Panc1 (cell line): ENCODE measurements around the gene MAP7. TPM values are rescaled to one million over a fixed set of nuclear protein-coding genes. Genes with fewer than 3 reads are reported as not detected.

Experiments used
- ATAC-seq: fragments of 200-7000 bp; cut with Tn5 transposase; 2 replicates; pipeline ENCODE4 v1.9.1; 2020; ENCODE audit warnings: mild to moderate bottlenecking, moderate library complexity
- BruUV-seq: library from RNA; stranded (reverse); fragments of 400-500 nt; replicated peaks from 2 replicates; lab custom pipeline; 2021; lab: Mats Ljungman, UMichigan
- CTCF ChIA-PET: fragments of 300-600 bp; sonication (Branson Sonifier 250); formaldehyde crosslinking; loops from one replicate; lab custom pipeline; 2022; ENCODE audit warnings: antibody characterized with exemption; lab: Charles Lee
- POLR2A ChIA-PET: fragments of 300-600 bp; sonication (Branson Sonifier 250); formaldehyde crosslinking; loops from one replicate; lab custom pipeline; 2022; ENCODE audit warnings: antibody characterized with exemption; lab: Charles Lee
- DNase-seq: peaks from one replicate; pipeline ENCODE4 v3.0.0-alpha.2; 2010; ENCODE audit warnings: low read depth, low spot score
- H3K27ac ChIP-seq: 2 replicates; pipeline ENCODE4 v1.5.1; 2011; ENCODE audit warnings: mild to moderate bottlenecking, low read length, inconsistent platforms
- H3K27me3 ChIP-seq: fragments of 200-500 bp; sonication (Bioruptor generic); 2 replicates; pipeline ENCODE4 v1.6.0; 2014; ENCODE audit warnings: low read length, inconsistent platforms; ENCODE audit not compliant: control insufficient read depth, insufficient read depth
- H3K36me3 ChIP-seq: fragments of 200-500 bp; sonication (Bioruptor generic); 2 replicates; pipeline ENCODE4 v1.5.1; 2014; ENCODE audit warnings: inconsistent platforms, mild to moderate bottlenecking, low read length, moderate library complexity; ENCODE audit not compliant: control insufficient read depth, insufficient read depth
- H3K4me1 ChIP-seq: 2 replicates; pipeline ENCODE4 v1.5.1; 2011; ENCODE audit warnings: inconsistent platforms, mild to moderate bottlenecking, low read length, moderate library complexity; ENCODE audit not compliant: control insufficient read depth, insufficient read depth
- H3K4me3 ChIP-seq, 2 experiments: 2 replicates each; pipeline ENCODE4 v1.5.1; 2011 to 2012; ENCODE audit warnings: low read depth in 2 of 2, low read length in 2 of 2, mild to moderate bottlenecking in 2 of 2, inconsistent platforms in 1 of 2, moderate library complexity in 1 of 2
- H3K9me3 ChIP-seq: fragments of 200-500 bp; sonication (Bioruptor generic); 2 replicates; pipeline ENCODE4 v1.5.1; 2014; ENCODE audit warnings: low read depth, mild to moderate bottlenecking, inconsistent platforms, low read length, moderate library complexity; ENCODE audit not compliant: control insufficient read depth, insufficient read depth
- CTCF ChIP-seq: fragments of 450-650 bp; IDR thresholded peaks from 2 replicates; pipeline ENCODE4 v1.5.1; 2017; ENCODE audit warnings: mild to moderate bottlenecking
- POLR2AphosphoS5 ChIP-seq: IDR thresholded peaks from 2 replicates; pipeline ENCODE4 v1.6.1; 2012; ENCODE audit warnings: mild to moderate bottlenecking, low read depth, low read length, moderate library complexity
- REST ChIP-seq, 2 experiments: IDR thresholded peaks; 2 replicates each; pipeline ENCODE4 v1.6.1; 2011 to 2012; ENCODE audit warnings: low read depth in 2 of 2, control low read depth in 1 of 2, low read length in 1 of 2, mild to moderate bottlenecking in 1 of 2, moderate library complexity in 1 of 2; ENCODE audit not compliant: insufficient read depth in 1 of 2
- TCF7L2 ChIP-seq: IDR thresholded peaks from 2 replicates; pipeline ENCODE4 v1.6.1; 2011; ENCODE audit warnings: mild to moderate bottlenecking, low read depth, low read length, inconsistent platforms
- in situ Hi-C: cut with HindIII; loops from 2 replicates; pipeline ENCODE4 v1.10.0; 2016; ENCODE audit warnings: low sequenced_read_pairs, low pct_unique_long_range_greater_than_20kb
- intact Hi-C: fragments of 100-400 bp; cut with micrococcal nuclease; formaldehyde crosslinking; loops from one replicate; pipeline ENCODE4 v1.10.0; 2022; ENCODE audit not compliant: unreplicated experiment
- total RNA-seq: library from RNA; stranded (reverse); gene quantifications from one replicate; pipeline ENCODE4 v1.2.1, GENCODE V29; 2021; ENCODE audit not compliant: unreplicated experiment

MAP7 gene
- total RNA-seq, 1 experiment from 2014 or later, result 1.8 TPM

GRCh38 chr6:136464148-136464547 lies 86.1 kb downstream of the MAP7 start:
- ATAC-seq, result no peak
- no peak for TF ChIP-seq CTCF
- no peak for TF ChIP-seq TCF7L2
- TF ChIP-seq REST (IDR thresholded peaks at IDR 0.05; ENCODE audit: insufficient read depth in 1 of 2, low read depth in 2 of 2, low read length in 1 of 2), result no peak
- Histone ChIP-seq H3K27me3 (no peaks in the 10 kb centered on the region), H3K4me3 (no peak overlapping the region), H3K4me1 (no peaks in the 10 kb centered on the region), H3K27ac (no peak overlapping the region), H3K9me3 (no peaks in the 10 kb centered on the region), H3K36me3 (no peaks in the 10 kb centered on the region)
- BruUV-seq, result no TSS peak
- ChIA-PET POLR2A (no interaction called here), CTCF (no interaction called here)
- no peak for DNase-seq
- in situ Hi-C loops, result no loop called here
- intact Hi-C loops, result no loop called here

GRCh38 chr6:136463743-136464142 lies 86.5 kb downstream of the MAP7 start:
- DNase-seq (no peak), ATAC-seq (no peak)
- no peaks in the 10 kb centered on the region for H3K9me3 ChIP-seq
- no peaks in the 10 kb centered on the region for H3K27me3 ChIP-seq
- no peaks in the 10 kb centered on the region for H3K36me3 ChIP-seq
- BruUV-seq, result no TSS peak
- in situ Hi-C loops, result no loop called here
- POLR2A ChIA-PET, result no interaction called here
- H3K27ac ChIP-seq, result no peak overlapping the region
- intact Hi-C loops, result no loop called here
- H3K4me1 ChIP-seq, result no peaks in the 10 kb centered on the region
- H3K4me3 ChIP-seq, result no peak overlapping the region
- CTCF ChIA-PET, result no interaction called here
- TF ChIP-seq TCF7L2, result no peak
- TF ChIP-seq POLR2AphosphoS5, result no peak
- TF ChIP-seq CTCF, result no peak
